CD4-positive, alpha-beta T cell treated with Interleukin-1 beta for 1 hour (primary cell): ENCODE measurements around the gene SH3TC1.

Experiments
- DNase-seq, 2 donors: peaks; one replicate each; pipeline ENCODE4 v3.0.0-alpha.2; 2020 to 2022

SH3TC1 gene

DNA sequence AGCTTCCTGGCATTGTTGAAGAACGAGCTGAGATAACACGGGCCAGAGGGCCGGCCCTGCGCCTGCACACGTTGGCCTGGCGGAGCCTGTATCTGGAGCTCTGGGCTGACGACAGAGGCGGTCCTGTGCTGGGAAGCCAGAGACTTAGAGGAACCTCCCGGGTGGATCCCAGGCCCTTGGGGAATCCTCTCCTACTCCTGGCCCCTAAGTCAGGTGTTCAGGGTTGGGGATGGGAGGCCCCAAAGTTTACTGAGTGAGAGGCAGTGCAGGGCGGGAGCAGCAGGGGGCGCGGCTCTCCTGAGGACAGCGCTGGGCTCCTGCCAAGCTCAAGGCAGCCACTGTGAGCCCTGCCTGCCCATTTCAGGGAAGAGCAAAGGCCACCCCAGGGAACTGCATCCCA is 68.0 kb downstream of the SH3TC1 start:
- DNase-seq: peak in 1 of 2 donors; percentile 18

DNA sequence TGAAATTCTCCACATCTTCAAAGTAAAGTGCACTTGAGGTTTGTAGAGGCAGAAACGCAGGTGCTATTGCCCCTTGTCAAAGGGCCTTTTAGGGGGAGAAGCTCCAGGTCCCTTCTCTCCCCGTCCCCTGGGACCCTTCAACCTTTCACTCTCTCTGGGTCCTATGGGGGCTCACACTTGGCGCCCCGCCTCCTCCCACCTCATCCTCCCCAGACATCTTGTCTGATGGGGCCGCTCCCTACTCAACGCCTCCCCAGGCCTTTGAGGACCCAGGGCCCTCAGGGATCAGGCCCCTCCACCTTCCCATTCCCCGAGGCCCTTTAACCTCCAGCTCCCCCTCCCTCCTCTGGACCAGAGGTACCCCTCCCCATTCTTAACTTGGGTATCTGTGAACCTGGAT is 69.1 kb downstream of the SH3TC1 start:
- DNase-seq: no peak

DNA sequence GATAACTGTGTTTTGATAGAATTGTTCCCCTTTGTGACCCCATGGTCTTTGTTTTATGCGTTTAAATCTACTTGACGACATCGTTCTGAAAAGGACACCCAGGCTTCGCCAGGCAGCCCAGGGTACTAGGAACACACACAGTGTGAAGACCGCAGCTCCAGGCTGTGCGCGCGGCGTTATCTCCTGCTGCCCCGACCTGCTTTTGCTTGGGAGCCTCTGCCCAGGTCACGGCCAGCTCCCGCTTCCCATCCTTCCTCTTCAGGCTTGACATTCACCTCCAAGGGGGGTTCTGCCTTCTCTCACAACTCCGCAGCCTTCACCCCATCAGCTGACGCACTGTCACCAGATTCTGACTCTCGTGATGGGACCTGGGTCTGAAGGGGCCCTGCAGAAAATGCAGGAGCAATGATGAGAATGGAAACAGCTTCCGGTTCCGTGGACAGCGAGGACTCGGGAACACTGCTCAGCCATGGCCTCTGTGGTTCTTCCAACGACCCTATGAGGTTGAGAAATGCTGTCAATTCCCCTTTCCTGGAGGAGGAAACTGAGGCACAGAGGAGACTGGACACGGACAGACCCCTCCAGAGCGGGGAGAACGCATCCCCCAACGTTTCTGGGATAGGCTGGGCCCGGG is 69.9 kb downstream of the SH3TC1 start:
- DNase-seq: no peak

DNA sequence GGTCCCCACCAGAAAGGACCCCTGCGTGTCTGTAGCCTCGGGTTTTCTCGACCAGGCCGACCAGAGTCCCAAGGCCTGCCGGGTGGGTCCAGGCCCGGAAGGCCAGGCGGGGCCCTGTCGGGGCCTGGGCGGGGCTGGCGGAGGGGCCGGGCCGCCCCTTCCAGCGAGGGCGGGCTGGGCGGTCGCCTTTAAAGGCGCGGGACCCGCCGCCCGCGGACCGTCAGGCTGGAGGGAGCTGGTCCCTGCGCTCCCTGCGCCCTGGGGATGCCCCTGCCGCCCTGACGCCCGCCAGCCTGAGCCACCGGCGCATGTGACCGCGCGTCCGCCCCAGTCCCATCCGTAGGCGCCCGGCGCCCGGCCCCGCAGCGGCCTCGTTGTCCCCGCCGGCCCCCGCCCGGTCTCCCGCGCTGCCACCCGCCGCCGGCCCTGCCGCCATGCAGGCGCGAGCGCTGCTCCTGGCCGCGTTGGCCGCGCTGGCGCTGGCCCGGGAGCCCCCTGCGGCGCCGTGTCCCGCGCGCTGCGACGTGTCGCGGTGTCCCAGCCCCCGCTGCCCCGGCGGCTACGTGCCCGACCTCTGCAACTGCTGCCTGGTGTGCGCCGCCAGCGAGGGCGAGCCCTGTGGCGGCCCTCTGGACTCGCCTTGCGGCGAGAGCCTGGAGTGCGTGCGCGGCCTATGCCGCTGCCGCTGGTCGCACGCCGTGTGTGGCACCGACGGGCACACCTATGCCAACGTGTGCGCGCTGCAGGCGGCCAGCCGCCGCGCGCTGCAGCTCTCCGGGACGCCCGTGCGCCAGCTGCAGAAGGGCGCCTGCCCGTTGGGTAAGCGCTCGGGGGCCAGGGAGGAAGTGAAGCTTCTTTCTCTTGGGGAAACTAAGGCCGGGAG is 70.7 kb downstream of the SH3TC1 start, which contains the start of gene HTRA3:
HTRA3 (plus strand) TSS at position 220 of the 883 bp plus-strand sequence; CDS start at position 435, 215 bp downstream.
- no peak for DNase-seq

DNA sequence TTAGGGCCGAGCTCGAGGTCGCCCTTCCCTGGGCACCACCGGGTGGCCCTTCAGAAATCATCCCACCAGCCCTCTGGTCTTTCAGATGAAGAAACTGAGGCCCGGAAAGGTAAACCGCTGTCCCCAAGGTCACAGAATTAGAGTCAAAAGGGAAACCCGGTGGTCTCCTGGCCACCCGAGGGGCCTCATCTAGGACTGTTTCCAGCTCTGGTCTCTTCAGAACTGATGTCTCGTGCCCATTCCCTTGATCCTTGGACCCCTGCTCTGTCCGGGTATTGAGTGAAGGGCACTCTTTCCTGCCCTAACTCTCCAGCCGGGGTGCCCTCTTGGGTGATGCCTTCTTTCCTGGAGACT is 71.3 kb downstream of the SH3TC1 start:
- no peak for DNase-seq

DNA sequence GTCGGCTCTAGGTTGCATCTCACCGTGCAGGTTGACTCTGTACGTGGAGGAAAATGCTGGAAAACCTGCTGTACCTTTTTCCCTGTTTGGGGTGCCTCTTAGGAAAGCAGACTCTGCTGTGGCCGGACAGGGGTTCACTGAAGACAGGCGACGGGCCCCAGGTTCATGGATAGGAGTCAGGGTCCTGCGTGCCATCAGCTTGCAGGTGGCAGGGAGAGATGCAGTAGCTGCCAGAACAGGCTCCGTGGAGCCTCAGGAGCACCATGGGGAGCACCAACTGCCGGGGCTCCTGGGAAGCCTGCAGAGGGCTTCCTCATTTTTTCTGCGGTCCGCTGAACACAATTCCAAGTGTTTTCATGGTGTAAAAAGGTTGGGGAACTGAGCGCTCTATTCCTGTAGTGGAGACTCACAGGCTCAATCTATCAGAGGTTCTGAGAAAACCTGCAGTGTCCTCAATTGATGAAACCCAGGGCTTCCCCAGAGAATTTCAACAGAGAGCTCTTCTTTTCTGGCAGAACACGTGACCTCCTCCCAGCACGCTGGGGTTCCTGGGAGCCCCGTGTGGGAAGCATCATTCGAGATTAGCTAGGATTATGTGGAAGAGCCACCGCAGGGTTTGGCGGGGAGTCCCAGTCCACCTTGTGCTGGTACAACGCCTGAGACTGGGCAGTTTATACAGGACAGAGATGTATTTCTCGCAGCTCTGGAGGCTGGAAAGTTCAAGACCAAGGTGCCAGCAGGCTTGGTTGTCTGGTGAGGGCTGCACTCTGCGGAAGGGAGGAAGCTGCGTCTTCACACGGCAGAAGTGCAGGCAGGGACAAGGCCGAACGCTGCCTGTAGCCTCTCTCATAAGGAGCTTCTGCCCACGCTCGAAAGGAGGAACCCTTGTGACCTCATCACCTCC is 72.1 kb downstream of the SH3TC1 start:
- DNase-seq: no peak

DNA sequence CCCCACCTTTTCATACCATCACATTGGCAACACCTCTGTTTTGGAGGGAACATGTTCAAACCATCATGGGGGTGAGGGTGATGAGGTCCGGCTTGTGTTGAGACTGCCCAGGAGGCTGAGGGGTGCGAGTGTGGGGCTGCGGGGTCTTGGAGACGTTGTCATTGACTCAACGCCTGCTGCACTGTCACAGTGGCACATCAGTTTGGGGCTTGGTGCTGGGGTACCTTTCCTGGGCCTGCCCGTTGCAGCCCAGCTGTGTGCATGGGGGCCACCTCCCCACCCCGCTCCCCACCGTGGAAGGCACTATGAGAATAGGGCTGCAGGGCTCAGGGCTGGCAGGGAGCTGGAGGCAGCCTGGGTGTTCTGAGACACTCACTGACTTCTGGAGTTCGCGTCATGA is 72.7 kb downstream of the SH3TC1 start:
- DNase-seq: no peak

DNA sequence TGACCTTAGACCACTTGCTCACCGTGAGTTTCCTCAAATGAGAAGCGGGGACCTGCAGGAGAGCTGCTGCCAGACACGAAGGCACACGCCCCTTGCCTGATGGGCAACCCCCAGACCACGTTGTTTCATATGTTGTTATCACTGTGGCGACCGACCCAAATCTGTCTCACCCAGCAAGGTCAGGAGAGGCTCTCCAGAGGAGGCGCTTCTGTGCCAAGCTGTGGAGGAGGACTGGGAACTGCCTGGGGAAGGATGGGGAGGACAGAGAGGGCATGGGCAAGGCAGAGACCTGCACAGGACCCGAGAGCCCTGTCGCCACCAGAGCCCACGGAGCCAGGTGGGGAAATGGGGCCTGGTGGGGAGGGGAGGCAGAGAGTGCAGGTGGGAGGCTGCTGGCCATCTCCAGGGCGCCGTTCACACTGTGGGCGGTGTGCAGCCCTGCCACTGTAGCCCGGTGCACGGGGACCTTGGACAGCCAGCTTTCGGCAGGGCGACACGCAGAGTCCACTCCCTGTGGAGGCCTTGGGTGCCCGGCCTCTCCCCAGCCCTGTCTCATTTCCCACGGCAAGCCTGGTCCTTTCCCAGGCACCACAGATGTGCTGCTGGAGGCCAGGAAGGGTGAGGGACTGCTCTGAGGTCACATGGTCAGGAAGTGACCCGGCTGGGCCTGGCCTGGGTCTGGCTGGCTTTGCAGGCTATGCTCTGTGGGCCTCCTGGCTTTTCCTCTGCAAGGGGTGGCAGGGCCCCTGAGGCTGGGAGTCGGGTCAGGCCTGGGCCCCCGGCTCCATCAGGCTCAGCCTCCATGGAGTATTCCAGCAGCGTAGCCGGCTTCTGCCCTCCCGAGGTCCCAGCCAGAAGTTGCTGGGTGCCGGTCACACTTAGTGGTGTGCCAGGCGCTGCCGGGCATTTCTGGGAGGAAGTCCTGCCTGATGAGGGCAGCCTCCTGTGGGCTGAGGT is 73.7 kb downstream of the SH3TC1 start:
- no peak for DNase-seq

DNA sequence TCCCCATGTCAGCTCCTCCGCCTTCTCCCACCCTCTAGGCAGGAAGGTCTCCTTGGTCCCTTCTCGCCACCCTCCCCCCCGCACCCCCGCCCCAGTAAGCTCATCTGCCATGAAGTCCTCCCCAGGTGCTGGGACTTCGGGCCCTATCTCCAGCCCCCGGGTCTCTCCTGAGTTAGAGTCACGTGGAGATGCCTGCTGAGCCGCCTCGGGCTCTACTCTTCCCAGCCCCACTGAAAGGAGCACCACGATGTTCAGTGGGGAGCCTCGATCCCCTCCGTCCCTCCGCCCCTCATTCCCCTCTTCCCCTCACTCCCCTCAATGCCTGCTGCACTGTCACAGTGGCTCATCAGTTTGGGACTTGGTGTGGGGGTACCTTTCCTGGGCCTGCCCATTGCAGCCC is 74.4 kb downstream of the SH3TC1 start:
- DNase-seq: no peak

DNA sequence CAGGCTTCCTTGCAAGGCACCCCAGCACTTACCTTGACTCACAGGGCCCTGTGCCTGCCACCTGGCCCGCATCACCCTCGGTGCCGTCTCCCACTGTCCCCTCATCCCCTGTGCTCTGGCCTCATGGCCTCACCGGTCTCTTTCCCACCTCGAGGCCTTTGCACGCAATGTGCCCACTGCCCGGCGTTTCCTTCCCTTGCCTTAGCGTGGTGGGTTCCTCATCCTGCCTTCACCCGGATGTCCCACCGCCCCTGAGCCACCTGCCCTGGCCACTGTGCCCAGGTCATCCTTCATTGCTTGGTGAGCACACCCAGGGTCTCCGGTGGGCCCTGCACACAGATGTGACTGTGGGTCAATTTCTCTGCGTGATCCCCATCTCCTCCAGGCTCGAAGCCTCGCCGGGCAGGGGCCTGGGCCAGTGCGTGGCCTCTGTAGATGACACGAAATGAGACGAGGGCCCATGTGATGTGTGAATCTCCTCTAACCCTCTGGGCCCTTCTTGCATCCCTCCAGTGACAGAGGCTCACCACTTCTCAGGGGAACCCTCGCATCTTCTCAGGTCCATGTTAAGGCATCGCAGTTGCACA is 75.1 kb downstream of the SH3TC1 start:
- DNase-seq: no peak

DNA sequence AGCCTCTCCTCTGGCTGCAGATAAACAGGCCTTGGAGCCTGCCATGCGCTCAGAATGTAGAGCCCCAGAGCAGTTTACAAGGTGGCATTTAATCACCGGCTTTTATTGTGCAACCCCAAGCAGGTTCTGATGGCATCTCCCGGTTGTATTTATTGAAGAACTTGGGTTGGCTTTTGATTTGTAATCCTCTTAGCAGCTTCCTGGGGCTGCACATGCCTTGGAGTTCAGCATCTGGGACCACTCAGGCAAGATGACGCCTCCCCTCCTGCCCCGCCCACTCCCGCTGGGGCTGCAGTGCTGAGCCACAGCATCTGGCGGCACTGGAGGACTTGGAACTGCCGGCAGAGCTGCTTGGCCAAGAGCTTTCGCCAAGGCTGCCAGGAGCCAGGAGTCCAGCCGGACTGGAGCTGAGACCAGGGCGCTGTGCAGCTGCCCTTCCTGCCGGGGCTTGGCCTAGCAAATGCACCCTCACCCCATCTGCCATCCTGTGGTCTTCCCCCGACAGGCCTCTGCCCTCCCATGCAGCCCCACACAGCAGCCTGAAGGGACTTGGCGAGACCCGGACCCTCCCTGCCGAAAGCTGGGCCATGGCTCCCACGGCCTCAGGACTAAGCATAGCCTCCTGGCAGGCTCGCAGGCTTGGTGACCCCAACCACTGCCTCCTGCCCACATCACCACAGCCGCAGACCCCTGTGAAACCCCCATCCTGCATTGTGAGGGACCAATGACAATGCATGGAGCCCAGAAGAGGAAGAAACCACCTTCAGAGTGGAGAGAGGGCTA is 75.9 kb downstream of the SH3TC1 start:
- no peak for DNase-seq

DNA sequence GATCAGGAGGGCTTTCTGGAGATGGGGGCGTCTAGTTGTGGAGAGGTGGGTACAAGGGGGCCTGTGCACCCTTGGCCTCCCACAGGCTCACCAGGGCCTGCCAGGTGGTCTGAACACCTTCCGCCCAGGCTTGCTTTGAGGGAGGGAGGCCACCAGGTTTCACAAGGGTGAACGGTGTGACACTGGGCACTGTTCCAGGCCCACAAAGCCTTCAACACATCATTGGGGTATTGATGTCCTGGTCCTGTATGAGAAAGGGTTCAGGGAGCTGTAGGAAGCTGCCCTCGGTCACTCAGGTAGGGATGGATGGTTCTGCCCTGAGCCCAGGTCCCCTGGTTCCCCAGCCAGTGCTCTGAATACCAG is 76.4 kb downstream of the SH3TC1 start:
- no peak for DNase-seq

DNA sequence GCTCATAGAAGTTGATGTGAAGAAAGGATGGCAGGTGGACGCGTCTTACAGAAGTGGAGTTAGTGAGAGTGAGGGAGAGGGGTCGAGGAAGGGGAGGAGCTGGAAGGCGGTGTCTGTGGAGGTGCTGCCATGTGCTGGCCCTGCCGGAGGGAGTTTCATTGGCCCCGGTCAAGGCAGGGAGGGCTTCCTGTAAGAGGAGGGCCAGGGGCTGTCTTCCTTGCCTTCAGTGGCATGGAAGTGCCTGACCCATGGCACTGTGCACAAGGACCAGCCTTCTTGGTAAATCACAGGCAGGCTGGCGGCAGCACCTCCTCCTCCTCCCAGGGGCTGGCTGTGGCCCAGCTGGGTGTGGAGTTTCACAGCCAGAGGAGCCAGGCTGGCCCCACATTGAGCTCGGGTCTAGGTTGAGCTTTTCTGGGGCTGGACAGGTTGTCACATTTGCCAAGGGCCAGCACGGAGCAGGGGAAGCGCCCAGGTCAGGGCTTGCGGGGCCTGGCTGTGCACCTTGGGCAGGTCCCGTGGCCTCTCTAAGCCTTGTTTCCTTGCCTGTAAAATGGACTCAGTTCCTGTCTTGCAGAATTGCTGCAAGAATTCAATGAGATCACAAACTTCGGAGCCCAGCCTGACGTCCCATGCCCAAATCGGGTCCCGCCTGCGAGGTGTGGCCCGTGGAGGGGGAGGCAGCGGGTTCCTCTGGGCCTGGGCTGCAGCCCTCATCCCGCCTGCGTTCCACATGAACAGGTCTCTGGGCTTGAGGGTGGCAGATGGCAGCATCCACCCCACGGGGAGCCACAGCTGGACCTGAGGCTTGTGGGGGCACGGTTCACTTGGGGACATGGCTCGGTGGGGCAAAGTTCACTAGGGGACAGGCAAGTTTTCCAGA is 77.5 kb downstream of the SH3TC1 start:
- DNase-seq: no peak

DNA sequence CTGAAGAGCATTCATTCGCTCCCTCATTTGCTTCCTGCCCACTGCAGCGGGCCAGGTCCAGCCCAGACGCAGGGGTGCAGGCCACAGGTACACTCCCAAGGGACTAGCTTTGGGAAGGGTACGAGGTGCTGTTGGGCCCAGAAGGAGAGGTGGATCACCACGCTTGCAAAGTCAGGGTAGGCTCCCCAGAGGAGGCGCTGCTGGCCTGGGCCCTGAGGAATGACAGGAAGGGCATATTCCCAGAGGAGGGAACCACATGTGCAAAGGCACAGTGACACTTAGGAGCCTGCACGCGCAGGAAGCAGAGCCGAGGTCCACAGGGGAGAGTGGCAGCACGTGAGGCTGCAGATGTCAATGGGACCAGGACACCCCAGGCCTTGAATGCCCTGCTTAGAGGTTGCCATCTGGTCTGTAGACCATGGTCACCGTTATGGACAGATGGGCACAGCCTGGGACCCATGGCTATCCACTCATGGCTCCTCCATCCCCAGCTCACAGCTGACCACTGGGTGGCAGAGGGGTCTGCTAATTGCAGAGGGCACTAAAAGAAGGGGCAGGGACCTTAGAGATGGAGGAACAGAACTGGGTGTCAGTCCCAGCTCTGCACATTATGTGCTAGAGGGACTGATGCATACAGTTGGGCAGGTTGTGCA is 78.4 kb downstream of the SH3TC1 start:
- DNase-seq: no peak

DNA sequence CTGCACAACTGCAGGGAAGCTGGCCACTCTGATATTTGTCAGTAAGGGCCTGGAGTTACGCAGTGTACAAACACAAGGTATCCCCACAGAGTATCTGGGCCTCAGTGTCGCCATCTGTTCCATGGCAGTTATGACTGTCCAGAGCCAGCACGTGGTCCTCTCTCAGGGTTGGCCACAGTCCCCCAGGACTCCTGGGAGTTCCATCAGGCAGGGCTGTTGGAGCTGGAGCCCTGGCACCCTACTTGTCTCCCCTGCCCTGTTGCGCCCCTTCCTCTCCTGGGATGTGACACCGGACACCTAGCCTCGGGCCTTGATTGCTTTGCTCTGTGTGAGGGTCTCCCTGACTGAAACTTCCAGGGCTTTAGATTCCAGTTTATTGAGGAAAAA is 78.9 kb downstream of the SH3TC1 start:
- no peak for DNase-seq

DNA sequence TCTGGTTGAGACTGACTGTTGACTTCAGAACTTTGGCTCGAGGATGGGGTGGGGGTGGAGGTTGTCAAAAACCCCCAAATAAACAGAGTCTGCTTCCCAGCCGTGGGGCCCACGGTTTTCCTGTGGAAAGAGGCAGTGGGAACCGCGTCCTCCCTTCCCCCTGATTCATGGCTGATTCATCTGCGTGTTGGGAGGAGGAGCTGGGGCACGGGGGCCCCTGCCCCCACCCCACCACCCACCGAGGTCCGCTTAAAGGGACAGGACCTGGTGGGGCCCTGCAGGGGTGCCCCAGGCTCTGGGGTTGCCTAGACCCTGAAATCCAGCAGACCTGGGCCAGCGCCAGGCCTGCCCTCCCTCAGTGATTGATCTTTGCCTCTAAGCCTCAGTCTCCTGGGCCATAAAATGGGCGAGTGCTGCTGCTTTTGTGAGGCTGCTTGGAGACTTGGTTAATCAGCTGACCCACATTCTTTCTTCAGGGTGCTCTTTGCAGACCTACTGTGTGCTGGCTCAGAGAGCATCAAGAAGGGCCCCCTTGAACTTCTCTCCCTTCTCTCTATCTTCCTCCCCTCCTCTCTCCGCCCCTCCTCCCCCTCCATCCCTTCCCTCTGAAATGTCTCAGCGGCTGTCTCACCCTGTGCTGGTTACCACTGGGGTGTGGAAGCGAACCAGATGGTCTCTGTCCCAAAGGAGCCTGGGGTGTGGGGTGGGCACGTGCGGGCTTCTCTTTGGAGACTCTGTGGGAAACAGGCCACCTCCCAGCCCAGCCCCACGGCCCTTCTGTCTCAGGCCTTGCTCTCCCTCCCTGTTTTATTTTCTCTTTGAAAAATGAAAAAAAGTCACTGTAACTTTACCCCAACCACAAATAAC is 79.6 kb downstream of the SH3TC1 start:
- no peak for DNase-seq

DNA sequence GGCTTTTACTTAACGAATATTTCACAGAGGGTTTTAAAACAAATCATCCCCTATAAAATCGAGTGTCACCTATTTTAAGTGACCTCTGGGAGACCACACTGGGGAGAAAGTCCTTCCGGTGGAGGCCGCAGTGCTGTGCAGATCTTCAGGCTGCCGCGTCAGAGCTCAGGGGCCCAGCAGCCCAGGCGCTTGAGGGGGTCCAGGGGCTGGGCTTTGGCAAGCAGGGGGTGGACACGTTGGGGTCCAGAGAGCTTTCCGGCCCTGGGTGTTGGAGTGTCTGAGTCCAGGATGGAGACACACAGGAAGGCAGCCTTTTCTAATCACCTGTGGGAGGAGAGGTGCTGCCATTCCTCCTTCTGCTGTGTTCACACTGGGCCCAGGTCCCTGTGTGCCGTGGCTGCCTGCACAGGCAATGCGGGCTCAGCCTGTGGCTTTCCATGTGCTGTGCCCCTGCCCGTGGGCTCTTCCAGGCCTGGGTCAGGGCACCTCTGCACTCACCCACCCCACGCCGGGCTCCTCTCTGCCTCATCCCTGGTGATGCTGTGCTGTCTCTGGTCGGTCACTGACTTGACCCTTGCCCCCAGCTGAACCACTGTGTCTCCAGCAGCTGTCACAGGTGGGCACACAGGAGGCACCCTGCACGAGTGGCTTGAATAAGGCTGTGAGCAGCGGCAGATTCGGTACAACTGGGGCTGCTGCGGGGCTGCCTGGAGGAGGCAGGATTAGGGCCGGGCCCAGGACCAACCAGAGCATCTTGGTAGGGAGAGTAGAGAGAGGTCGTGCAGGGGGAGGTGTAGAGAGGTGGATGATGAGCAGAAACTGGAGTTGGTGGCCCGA is 80.4 kb downstream of the SH3TC1 start:
- DNase-seq: no peak
